NB4 (cell line): Measurements from ENCODE around the gene NLGN4Y.

Source experiments
- DNase-seq: peaks from one replicate; pipeline ENCODE4 v3.0.0; 2010; ENCODE audit warnings: low read depth
- H3K4me3 ChIP-seq: one replicate; pipeline ENCODE4 v1.5.1; 2011; ENCODE audit warnings: mild to moderate bottlenecking, low read depth, low read length, moderate library complexity
- MYC ChIP-seq: IDR thresholded peaks from 2 replicates; pipeline ENCODE4 v1.6.1; 2011; ENCODE audit warnings: low read depth, low read length
- POLR2A ChIP-seq: IDR thresholded peaks from 2 replicates; pipeline ENCODE4 v1.6.1; 2011; ENCODE audit warnings: mild to moderate bottlenecking; ENCODE audit not compliant: insufficient read length; ENCODE audit errors: extremely low read depth
- TF ChIP-seq, protein P1 (sequence below): IDR thresholded peaks from 2 replicates; pipeline ENCODE4 v1.6.1; 2011; ENCODE audit warnings: low read depth, low read length
- TF ChIP-seq, protein P2 (sequence below): IDR thresholded peaks from one replicate; pipeline ENCODE4 v1.5.1; 2012; ENCODE audit warnings: low read depth, low read length

NLGN4Y gene

GRCh38 chrY:14763600-14763999 lies 239.3 kb downstream of the NLGN4Y start:
- no peak for DNase-seq
- H3K4me3 ChIP-seq, result no peak overlapping the region
- TF ChIP-seq POLR2A (no peak), MYC (no peak)
- TF ChIP-seq, protein P1, sequence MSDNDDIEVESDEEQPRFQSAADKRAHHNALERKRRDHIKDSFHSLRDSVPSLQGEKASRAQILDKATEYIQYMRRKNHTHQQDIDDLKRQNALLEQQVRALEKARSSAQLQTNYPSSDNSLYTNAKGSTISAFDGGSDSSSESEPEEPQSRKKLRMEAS, result no peak
- TF ChIP-seq, protein P2, sequence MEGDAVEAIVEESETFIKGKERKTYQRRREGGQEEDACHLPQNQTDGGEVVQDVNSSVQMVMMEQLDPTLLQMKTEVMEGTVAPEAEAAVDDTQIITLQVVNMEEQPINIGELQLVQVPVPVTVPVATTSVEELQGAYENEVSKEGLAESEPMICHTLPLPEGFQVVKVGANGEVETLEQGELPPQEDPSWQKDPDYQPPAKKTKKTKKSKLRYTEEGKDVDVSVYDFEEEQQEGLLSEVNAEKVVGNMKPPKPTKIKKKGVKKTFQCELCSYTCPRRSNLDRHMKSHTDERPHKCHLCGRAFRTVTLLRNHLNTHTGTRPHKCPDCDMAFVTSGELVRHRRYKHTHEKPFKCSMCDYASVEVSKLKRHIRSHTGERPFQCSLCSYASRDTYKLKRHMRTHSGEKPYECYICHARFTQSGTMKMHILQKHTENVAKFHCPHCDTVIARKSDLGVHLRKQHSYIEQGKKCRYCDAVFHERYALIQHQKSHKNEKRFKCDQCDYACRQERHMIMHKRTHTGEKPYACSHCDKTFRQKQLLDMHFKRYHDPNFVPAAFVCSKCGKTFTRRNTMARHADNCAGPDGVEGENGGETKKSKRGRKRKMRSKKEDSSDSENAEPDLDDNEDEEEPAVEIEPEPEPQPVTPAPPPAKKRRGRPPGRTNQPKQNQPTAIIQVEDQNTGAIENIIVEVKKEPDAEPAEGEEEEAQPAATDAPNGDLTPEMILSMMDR, result no peak

DNA sequence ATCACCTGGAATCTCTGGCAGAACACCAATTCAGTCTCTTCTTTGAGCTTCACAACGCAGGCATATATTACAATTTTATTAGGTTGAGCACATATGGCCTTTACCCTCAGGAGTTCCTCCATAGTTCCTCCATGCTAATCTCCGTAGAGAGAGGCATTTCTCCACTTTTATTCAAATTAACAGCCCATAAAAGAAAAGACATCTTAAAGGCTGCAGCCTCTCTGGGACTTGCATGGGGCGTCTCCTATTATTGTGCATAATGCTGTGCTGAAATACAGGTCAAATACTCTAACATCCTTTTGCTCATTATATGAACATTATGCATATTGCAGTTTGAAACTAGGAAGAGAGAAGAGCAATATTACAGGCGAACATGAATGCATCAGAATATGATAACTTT lies 253.9 kb downstream of the NLGN4Y start:
- no peak for DNase-seq
- no peak overlapping the region for H3K4me3 ChIP-seq
- TF ChIP-seq MYC (no peak), POLR2A (no peak)
- TF ChIP-seq, protein P1, result no peak
- TF ChIP-seq, protein P2, result no peak

GRCh38 chrY:14793104-14793503 lies 268.8 kb downstream of the NLGN4Y start:
- H3K4me3 ChIP-seq, result no peak overlapping the region
- DNase-seq, result no peak
- no peak for TF ChIP-seq MYC
- TF ChIP-seq, protein P2, result no peak
- no peak for TF ChIP-seq POLR2A
- TF ChIP-seq, protein P1, result no peak

GRCh38 chrY:14793674-14794073 lies 269.3 kb downstream of the NLGN4Y start:
- no peak for DNase-seq
- TF ChIP-seq, protein P2, result no peak
- TF ChIP-seq POLR2A (no peak), MYC (no peak)
- TF ChIP-seq, protein P1, result no peak
- no peak overlapping the region for H3K4me3 ChIP-seq

- H3K4me3 ChIP-seq, result no peak overlapping the region
- no peak for DNase-seq
- TF ChIP-seq, protein P1, result no peak
- TF ChIP-seq, protein P2, result no peak
- TF ChIP-seq POLR2A, result no peak
- TF ChIP-seq MYC, result no peak
These were observed 273.7 kb downstream of the NLGN4Y start for GRCh38 chrY:14798010-14798409.

GRCh38 chrY:14801096-14801495 lies 276.8 kb downstream of the NLGN4Y start:
- TF ChIP-seq, protein P1, result no peak
- no peak for TF ChIP-seq POLR2A
- no peak for TF ChIP-seq MYC
- TF ChIP-seq, protein P2, result no peak
- no peak for DNase-seq

More at GRCh38 chrY:14801096-14801495, 276.8 kb downstream of the NLGN4Y start:
- no peak overlapping the region for H3K4me3 ChIP-seq
